ENCODE data around the gene KIRREL3.

KIRREL3 gene

GRCh38 chr11:126452241-126453101 is 548.1 kb downstream of the KIRREL3 start:
- DNase-seq, result no peak

- DNase-seq, result no peak
Measured at GRCh38 chr11:126451211-126451802, 549.3 kb downstream of the KIRREL3 start.

- no peak for DNase-seq
Measured at GRCh38 chr11:126450806-126451205, 549.8 kb downstream of the KIRREL3 start.

- DNase-seq, result no peak
Measured at GRCh38 chr11:126450198-126450597, 550.4 kb downstream of the KIRREL3 start.

GRCh38 chr11:126446581-126446980 is 554.0 kb downstream of the KIRREL3 start:
- DNase-seq, result no peak

- no peak for DNase-seq
Measured at GRCh38 chr11:126444072-126444471, 556.5 kb downstream of the KIRREL3 start.

- DNase-seq, result no peak
Measured at GRCh38 chr11:126443120-126443519, 557.5 kb downstream of the KIRREL3 start.

- DNase-seq, result peak; percentile 69
Measured at GRCh38 chr11:126440792-126441514, 559.6 kb downstream of the KIRREL3 start.

GRCh38 chr11:126440276-126440675 is 560.3 kb downstream of the KIRREL3 start:
- no peak for DNase-seq

- DNase-seq, result no peak
Measured at GRCh38 chr11:126438691-126439090, 561.9 kb downstream of the KIRREL3 start.

- DNase-seq, result no peak
Measured at GRCh38 chr11:126438272-126438671, 562.3 kb downstream of the KIRREL3 start.

- no peak for DNase-seq
Measured at GRCh38 chr11:126437731-126438130, 562.8 kb downstream of the KIRREL3 start.

GRCh38 chr11:126436209-126436755 is 564.3 kb downstream of the KIRREL3 start:
- no peak for DNase-seq

GRCh38 chr11:126434950-126435335 is 565.6 kb downstream of the KIRREL3 start:
- DNase-seq, result no peak

- no peak for DNase-seq
Measured at GRCh38 chr11:126433989-126434949, 566.3 kb downstream of the KIRREL3 start.

GRCh38 chr11:126433244-126433846 is 567.2 kb downstream of the KIRREL3 start:
- no peak for DNase-seq

GRCh38 chr11:126432525-126432924 is 568.0 kb downstream of the KIRREL3 start:
- no peak for DNase-seq

GRCh38 chr11:126432065-126432461 is 568.5 kb downstream of the KIRREL3 start:
- no peak for DNase-seq

- no peak for DNase-seq
Measured at GRCh38 chr11:126431401-126432064, 569.0 kb downstream of the KIRREL3 start.

GRCh38 chr11:126430581-126431335 is 569.8 kb downstream of the KIRREL3 start:
- DNase-seq, result no peak

All from activated gamma-delta T cell treated with Interleukin-2 at 50 U/mL for 16 hours (primary cell).